Stimulated activated CD8-positive, alpha-beta memory T cell treated with anti-CD3 and anti-CD28 coated beads, Interleukin-7, amount 100 ng/mL, for 24 hours (primary cell): ENCODE measurements around the gene KLRC2.
"Not testable (repeated sequence)": the region's sequence is repeated elsewhere in the genome, so short reads cannot be mapped to it uniquely, and the experiment has no call there.

Experiments
- DNase-seq: peaks from one replicate; pipeline ENCODE4 v3.0.0-alpha.2; 2020; ENCODE audit warnings: low read depth

Gene KLRC2

DNA sequence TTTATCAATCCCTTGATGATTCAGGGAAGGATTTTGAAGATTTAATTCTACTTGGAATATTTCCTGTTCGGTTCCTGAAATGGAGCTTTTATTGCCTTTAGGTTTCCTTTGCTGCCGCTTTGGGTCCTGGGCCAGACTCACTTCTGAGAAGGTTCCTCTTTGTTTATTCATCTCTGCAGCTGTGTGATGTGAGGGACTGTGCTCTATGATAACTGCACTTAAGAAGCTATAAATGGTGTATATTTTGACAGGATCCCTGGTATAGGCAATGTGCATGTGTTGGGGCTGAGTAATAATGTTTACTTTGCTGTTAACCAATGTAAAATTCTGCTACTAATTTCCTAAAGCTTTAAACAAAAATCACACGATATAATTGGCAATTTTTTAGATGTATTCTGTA, at the start of gene KLRC2:
Gene KLRC2, minus strand, starts transcription at position 195 of the 400 bp plus-strand sequence. Its CDS starts 24 bp downstream, at position 171.
- DNase-seq, result not testable (repeated sequence)

DNA sequence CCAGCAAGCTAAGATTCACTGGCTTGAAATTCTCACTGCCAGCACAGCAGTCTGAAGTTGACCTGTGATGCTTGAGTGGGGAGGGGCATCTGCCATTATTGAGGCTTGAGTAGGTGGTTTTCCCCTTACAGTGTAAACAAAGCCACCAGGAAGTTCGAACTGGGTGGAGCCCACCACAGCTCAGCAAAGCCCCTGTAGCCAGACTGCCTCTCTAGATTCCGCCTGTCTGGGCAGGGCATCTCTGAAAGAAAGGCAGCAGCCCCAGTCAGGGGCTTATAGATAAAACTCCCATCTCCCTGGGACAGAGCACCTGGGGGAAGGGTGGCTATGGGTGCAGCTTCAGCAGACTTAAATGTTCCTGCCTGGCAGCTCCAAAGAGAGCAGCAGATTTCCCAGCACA, 46.1 kb upstream of the KLRC2 start:
- DNase-seq, result not testable (repeated sequence)

DNA sequence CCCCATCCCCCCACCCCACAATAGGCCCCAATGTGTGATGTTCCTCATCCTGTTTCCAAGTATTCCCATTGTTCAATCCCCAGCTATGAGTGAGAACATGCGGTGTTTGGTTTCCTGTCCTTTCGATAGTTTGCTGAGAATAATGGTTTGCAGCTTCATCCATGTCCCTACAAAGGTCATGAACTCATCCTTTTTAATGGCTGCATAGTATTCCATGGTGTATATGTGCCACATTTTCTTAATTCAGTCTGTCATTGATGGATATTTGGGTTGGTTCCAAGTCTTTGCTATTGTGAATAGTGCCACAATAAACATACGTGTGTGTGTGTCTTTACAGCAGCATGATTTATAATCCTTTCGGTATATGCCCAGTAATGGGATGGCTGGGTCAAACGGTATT, 37.0 kb upstream of the KLRC2 start:
- DNase-seq, result not testable (repeated sequence)

DNA sequence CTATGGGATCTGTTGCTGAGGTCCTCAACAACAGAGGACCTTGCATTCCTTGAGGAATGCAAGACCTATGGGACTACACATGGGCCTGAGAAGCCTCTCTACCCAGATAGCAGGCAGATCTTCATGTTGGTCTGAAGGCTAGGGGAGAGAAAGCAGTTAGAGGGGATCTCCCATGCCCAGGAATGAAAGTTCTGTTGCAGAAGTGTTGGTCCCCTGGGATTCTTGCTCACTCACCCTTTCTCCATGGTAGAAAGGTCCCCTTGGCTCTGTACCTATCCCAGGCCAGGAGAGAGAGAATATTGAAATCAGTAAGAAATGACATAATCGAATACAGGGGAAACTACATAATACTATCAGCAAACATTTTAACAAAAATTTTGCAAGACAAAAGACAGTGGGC, 33.9 kb upstream of the KLRC2 start:
- no peak for DNase-seq

DNA sequence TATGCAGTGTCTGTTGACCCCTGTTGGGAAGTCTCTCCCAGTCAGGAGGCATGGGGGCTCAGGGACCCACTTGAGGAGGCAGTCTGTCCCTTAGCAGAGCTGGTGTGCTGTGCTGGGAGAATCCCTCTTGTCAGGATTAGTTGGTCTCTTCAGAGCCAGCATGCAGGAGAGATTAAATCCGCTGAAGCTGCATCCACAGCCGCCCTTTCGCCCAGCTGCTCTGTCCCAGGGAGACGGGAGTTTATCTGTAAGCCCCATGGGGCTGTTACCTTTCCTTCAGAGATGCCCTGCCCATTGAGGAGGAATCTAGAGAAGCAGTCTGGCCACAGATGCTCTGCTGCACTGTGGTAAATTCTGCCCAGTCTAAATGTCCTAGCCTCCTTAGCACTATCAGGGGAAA, 30.5 kb upstream of the KLRC2 start:
- no peak for DNase-seq

DNA sequence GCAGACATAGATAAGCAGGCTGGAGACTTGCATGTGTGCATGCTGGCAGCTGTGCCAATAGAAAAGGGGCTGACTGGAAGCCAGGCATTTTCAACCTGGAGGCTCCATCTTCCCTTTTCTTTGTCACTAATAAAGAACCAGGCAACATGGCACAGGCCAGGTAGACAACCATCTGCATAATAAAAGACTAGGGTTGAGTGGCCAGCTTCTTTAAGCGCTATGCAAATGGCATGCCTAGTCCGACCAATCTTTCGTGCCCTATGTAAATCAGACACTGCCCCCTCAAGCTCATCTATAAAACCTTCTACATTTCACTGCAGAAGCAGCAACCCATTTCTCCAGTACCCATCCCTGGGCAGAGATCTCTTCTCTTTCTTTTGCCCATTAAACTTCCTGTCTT, 21.9 kb upstream of the KLRC2 start:
- no peak for DNase-seq

DNA sequence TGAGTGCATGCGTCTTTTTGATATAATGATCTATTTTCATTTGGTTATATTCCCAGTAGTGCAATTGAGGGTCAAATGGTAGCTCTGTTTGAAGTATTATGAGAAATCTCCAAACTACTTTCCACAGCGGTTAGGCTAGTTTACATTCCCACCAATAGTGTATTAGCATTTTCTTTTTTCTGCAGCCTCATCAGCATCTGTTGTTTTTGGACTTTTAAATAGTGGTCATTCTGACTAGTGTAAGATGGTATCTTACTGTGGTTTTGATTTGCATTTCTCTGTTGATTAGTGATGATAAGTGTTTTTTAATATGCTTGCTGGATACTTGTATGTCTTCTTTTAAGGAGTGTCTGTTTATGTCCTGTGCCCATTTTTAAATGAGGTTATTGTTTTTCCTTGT, 21.0 kb upstream of the KLRC2 start:
- DNase-seq, result no peak

DNA sequence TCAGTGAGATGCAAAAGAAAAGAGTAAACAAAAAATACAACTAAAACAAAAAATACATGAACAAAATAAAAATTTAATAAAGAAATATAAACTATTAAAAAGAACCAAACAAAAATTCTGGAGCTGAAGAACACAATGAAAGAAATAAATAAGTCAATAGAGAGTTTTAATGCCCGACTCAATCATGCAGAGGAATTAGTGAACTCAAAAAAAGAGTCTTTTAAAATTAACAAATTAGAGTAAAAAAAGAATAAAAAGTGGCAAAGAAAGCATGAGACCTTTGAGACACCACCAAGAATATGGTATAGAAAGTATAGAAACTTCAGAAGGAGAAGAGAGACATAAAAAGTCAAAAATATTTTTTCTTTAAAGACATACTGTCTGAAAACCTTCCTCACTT, 20.0 kb upstream of the KLRC2 start:
- DNase-seq, result no peak

DNA sequence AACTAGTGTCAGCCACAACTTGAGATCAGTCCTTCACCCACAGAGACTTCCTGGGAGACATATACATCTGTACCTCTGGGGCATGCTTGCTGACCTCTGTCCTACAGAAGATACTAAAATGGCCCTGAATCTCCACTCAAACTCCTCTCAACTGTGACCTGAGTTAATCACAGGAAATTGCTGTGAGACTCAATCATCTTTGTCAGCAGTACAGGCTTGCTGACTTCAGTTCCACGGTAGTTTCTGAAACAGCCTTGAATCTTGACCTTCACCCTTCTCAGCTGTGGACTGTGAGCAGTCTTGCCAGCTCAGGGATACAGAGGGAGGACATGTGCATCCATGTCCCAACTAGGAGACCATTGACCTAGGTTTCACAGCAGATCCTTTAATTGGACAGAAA, 18.7 kb upstream of the KLRC2 start:
- no peak for DNase-seq

DNA sequence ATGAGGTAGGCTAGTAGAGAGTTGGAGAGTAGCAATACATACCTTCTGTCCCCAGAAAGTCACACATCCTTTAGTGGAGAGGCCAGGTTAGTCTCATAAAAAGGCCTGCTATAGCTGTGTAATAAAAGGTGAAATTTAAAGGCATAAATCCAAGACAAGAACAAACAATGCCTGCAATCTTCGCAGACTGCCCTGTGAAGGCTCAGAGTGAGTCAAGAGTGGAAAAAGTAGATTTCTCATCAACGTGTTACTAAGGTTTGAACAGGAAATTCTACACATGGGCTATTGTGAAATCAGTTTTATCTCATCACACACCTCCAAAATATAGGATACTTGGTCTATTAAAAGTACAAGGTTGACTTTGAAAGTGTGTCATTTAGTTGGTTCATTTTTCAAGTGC, 17.3 kb upstream of the KLRC2 start, which contains the start of gene KLRC1:
Gene KLRC1, minus strand, starts transcription at position 222 of the 400 bp plus-strand sequence. CDS start 2,221 bp downstream, outside the sequence.
- no peak for DNase-seq

DNA sequence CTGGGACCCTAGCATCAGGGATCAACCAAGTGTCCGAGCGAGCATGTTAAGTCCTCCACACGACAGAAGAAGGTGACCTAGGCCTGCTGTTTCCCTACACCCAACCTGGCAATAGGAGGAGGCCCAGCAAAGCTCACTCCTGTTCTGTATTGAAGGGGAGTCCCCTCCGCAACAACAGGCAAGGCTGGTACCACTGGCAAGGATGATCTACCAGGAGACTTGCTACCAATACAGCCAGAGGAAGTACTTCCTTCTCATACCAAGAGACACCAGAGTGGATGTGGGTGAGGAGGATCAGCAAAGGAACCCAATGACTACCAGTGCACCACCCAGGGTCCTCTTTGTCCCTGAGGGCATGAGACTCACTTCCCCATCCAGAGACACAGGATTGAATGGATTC, 12.4 kb upstream of the KLRC2 start:
- DNase-seq, result no peak

DNA sequence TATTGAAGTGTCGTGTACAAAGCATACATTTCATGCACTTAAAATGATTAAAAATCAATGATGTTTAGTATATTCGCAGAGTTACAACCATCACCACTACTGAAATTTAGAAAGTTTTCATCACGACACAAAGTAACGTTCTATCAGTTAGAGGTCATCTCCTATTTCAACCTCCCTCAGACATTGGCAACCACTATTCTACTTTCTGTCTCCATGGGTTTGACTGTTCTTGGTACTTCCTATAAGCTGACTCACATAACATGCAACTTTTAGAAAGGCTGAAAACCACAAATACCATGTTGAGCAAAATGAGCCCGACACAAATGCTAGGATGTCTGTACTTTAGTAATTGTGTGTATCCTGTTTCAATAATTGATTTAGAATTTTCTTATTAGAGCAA, 10.2 kb upstream of the KLRC2 start:
- not testable (repeated sequence) for DNase-seq

DNA sequence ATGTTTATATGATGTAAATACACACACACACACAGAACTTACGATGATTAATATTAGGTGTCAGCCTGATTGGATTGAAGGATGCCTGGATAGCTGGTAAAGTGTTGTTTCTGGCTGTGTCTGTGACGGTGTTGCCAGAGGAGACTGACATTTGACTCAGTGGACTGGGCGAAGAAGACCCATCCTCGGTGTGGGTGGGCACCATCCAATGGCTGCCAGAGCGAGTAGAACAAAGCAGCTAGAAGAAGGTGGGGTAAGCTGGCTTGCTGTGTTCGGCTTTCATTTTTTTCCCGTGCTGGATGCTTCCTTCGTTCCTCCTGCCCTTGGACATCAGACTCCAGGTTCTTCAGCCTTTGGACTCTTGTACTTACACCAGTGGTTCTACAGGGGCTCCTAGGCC, 5.3 kb upstream of the KLRC2 start:
- not testable (repeated sequence) for DNase-seq

DNA sequence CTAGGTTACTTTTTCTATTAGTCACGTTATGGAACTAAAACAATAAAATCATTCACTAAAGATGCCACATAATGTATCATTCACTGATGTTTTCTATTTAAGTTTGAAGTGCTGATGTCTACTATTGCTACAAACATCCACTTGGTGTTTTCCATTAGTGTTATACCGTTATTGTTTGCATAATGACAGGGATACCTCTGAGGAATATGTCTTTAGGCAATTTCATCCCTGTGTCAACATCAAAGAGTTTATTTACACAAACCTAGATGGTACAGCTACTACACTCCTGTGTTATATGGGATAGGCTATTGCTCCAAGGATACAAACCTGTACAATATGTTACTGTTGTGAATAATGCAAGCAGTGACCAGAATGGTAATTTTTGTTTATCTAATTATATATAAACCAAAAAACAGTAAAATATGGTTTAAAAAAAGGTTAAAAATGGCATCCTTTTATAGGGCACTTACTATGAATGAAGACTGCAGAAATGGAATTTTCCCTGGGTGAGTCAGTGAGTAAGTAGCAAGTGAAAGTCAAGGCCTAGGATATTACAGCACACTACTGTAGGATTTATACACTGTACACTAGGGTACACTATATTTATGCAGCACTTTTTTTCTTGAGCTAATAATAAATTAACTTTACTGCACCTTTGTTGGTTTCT, 3.9 kb upstream of the KLRC2 start:
- not testable (repeated sequence) for DNase-seq

DNA sequence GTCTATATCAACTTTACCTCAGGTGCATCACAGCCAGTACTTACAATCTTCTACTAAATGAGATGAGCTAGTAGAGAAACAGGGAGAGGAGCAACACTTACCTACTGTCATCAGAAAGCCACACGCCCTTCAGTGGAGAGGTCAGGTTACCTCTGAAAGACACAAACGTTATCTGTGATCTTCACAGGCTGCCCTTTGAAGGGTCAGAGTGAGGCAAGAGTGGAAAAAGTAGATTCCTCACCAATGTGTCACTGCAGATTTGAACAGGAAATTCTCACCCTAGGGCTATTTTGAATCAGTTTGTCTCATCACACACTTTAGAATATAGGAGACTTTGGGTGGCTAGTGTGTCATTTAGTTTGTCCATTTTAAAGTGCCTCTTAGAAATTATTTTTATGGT, 1.8 kb upstream of the KLRC2 start:
- DNase-seq, result not testable (repeated sequence)

DNA sequence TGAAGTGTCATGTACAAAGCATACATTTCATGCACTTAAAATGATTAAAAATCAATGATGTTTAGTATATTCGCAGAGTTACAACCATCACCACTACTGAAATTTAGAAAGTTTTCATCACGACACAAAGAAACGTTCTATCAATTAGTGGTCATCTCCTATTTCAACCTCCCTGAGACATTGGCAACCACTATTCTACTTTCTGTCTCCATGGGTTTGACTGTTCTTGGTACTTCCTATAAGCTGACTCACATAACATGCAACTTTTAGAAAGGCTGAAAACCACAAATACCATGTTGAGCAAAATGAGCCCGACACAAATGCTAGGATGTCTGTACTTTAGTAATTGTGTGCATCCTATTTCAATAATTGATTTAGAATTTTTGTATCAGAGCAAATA, 5.2 kb downstream of the KLRC2 start:
- not testable (repeated sequence) for DNase-seq

DNA sequence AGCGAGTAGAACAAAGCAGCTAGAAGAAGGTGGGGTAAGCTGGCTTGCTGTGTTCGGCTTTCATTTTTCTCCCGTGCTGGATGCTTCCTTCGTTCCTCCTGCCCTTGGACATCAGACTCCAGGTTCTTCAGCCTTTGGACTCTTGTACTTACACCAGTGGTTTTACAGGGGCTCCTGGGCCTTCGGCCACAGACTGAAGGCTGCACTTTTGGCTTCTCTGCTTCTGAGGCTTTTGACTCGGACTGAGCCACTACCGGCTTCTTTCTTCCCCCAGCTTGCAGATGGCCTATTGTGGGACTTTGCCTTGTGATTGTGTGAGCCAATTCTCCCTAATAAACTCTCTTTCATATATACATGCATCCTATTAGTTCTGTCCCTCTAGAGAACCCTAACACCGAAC, 9.9 kb downstream of the KLRC2 start:
- DNase-seq, result not testable (repeated sequence)

DNA sequence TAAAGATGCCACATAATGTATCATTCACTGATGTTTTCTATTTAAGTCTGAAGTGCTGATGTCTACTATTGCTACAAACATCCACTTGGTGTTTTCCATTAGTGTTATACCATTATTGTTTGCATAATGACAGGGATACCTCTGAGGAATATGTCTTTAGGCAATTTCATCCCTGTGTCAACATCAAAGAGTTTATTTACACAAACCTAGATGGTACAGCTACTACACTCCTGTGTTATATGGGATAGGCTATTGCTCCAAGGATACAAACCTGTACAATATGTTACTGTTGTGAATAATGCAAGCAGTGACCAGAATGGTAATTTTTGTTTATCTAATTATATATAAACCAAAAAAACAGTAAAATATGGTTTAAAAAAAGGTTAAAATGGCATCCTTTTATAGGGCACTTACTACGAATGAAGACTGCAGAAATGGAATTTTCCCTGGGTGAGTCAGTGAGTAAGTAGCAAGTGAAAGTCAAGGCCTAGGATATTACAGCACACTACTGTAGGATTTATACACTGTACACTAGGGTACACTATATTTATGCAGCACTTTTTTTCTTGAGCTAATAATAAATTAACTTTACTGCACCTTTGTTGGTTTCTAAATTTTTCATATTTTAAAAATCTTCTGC, 11.4 kb downstream of the KLRC2 start:
- not testable (repeated sequence) for DNase-seq

DNA sequence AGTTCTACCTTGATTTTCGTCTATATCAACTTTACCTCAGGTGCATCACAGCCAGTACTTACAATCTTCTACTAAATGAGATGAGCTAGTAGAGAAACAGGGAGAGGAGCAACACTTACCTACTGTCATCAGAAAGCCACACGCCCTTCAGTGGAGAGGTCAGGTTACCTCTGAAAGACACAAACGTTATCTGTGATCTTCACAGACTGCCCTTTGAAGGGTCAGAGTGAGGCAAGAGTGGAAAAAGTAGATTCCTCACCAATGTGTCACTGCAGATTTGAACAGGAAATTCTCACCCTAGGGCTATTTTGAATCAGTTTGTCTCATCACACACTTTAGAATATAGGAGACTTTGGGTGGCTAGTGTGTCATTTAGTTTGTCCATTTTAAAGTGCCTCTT, 13.7 kb downstream of the KLRC2 start:
- DNase-seq, result not testable (repeated sequence)

DNA sequence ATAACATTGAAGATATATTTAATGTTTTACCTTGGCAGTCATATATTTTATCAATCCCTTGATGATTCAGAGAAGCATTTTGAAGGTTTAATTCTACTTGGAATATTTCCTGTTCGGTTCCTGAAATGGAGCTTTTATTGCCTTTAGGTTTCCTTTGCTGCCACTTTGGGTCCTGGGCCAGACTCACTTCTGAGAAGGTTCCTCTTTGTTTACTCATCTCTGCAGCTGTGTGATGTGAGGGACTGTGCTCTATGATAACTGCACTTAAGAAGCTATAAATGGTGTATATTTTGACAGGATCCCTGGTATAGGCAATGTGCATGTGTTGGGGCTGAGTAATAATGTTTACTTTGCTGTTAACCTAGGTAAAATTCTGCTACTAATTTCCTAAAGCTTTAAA, 15.5 kb downstream of the KLRC2 start, which contains the start of gene KLRC3:
Gene KLRC3, minus strand, starts transcription at position 262 of the 400 bp plus-strand sequence. Its CDS starts 45 bp downstream, at position 217.
- not testable (repeated sequence) for DNase-seq

DNA sequence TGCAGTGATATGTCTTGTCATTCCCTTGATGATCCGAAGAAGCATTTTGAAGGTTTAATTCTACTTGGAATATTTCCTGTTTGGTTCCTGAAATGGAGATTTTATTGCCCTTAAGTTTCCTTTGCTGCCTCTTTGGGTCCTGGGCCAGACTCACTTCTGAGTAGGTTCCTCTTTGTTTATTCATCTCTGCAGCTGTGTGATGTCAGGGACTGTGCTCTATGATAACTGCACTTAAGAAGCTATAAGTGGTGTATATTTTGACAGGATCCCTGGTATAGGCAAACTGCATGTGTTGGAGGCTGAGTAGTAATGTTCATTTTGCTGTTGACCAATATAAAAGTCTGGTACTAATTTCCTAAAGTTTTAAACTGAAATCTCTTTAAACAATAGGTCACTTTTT, 26.4 kb downstream of the KLRC2 start, which contains the start of gene KLRC4:
Gene KLRC4, minus strand, starts transcription at position 366 of the 400 bp plus-strand sequence. Its CDS starts 182 bp downstream, at position 184.
- DNase-seq, result no peak

DNA sequence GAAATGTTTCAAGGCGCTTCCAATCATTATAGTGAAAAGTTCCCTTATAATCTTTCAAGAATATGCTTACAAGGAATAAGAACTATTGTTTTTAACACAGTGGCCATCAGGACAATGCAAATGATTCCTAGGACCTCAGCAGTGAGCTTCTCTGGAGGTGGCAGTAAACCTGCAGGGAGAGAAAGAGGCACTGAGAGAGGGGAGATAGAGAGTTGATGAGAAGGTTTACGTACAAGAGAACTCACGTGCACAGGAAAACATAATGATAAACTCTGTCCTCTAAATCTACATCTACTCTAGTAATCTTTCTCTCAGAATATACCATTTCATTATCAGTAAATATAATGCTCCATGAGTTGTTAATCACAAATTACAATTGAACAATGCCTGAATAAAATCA, 27.0 kb downstream of the KLRC2 start:
- no peak for DNase-seq

DNA sequence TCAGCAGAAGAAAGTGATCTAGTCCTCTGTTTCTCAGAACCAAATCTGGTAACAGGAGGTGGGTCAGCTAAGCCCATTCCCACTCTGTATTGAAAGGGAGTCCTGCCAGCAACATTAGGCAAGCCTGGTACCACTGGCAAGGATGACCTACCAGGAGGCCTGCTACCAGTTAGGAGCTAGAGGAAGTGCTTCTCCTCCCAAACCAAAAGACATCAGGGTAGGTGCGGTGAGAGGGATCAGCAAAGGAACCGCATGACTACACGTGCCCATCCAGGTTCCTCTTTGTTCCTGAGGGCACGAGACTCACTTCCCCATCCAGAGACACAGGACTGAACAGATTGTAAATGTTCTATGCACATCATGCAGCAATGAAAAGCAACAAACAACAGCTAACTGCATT, 29.1 kb downstream of the KLRC2 start:
- no peak for DNase-seq
